Measurements from ENCODE around the gene RXFP2.

- no peak for TF ChIP-seq CTCF (IDR thresholded peaks at IDR 0.05; ENCODE audit: low read depth, low read length)
- no peak for TF ChIP-seq POLR2A (IDR thresholded peaks at IDR 0.05; ENCODE audit: extremely low read depth, insufficient read length)
- TF ChIP-seq MAX (IDR thresholded peaks at IDR 0.05; ENCODE audit: low read depth, low read length): no peak
These were observed 28.0 kb downstream of the RXFP2 start for GRCh38 chr13:31767175-31767900.
